T-cell (primary cell): Measurements from ENCODE around the gene WDR59. TPM values are rescaled to one million over a fixed set of nuclear protein-coding genes. Genes with fewer than 3 reads are reported as not detected.

ENCODE experiments used
- ATAC-seq, 4 experiments: fragments of 200-7000 bp in 3 of 4; fragments of 150-1000 bp in 1 of 4; cut with Tn5 transposase; replicated peaks in 1 of 4; 1 replicate in 3 of 4; 2 replicates in 1 of 4; pipeline ENCODE4 v1.10.0; 2021; ENCODE audit warnings: moderate library complexity in 3 of 4, mild to moderate bottlenecking in 2 of 4, moderate number of reproducible peaks in 1 of 4
- CTCF ChIA-PET, 2 donors: fragments of 300-600 bp; sonication (Branson Sonifier 250); formaldehyde crosslinking; loops; one replicate each; lab custom pipeline; 2022; ENCODE audit warnings: antibody characterized with exemption in 2 of 2; lab: Charles Lee
- POLR2A ChIA-PET, 2 donors: fragments of 300-600 bp; sonication (Branson Sonifier 250); formaldehyde crosslinking; loops; one replicate each; lab custom pipeline; 2022; ENCODE audit warnings: antibody characterized with exemption in 2 of 2; lab: Charles Lee
- DNase-seq, 35 experiments: peaks; one replicate each; pipeline versions ENCODE4 v3.0.0 to v3.0.0-alpha.2; 2013 to 2023
- H3K27ac ChIP-seq: one replicate; pipeline ENCODE4 v1.5.1; 2013; ENCODE audit warnings: low read length
- H3K27me3 ChIP-seq, 2 experiments: replicated peaks in 1 of 2; 1 replicate in 1 of 2; 2 replicates in 1 of 2; pipeline versions ENCODE4 v1.6.1 to v1.7.0; 2013; ENCODE audit warnings: low read length in 1 of 2, mixed read lengths in 1 of 2; ENCODE audit not compliant: control insufficient read depth in 2 of 2, insufficient read depth in 2 of 2; ENCODE audit errors: extremely low read depth in 1 of 2
- H3K36me3 ChIP-seq, 2 donors: 1 replicate in 1 of 2; 2 replicates in 1 of 2; pipeline versions ENCODE4 v1.6.1 to v1.7.0; 2013; ENCODE audit warnings: low read length in 1 of 2; ENCODE audit not compliant: control insufficient read depth in 2 of 2, insufficient read depth in 1 of 2; ENCODE audit errors: extremely low read depth in 1 of 2
- H3K4me1 ChIP-seq, 2 experiments: 1 replicate in 1 of 2; 2 replicates in 1 of 2; pipeline versions ENCODE4 v1.6.1 to v1.7.0; 2013; ENCODE audit warnings: low read length in 2 of 2, mixed read lengths in 1 of 2; ENCODE audit not compliant: insufficient read depth in 2 of 2, control insufficient read depth in 1 of 2; ENCODE audit errors: extremely low read depth in 1 of 2
- H3K4me3 ChIP-seq, 2 donors: 1 replicate in 1 of 2; 2 replicates in 1 of 2; pipeline versions ENCODE4 v1.5.1 to v1.7.0; 2013; ENCODE audit warnings: mild to moderate bottlenecking in 2 of 2, low read length in 1 of 2, moderate library complexity in 1 of 2; ENCODE audit not compliant: control insufficient read depth in 1 of 2; ENCODE audit errors: extremely low read depth in 1 of 2
- H3K9me3 ChIP-seq: 2 replicates; pipeline ENCODE4 v1.7.0; 2013
- H3K27ac Mint-ChIP-seq, 2 donors: one replicate each; pipeline ENCODE4 v1.8.0; 2020 to 2021; ENCODE audit warnings: mild to moderate bottlenecking in 2 of 2, mixed read lengths in 2 of 2
- H3K27me3 Mint-ChIP-seq, 2 donors: one replicate each; pipeline ENCODE4 v1.8.0; 2021 to 2022; ENCODE audit warnings: mixed read lengths in 2 of 2
- H3K36me3 Mint-ChIP-seq: one replicate; pipeline ENCODE4 v1.8.0; 2021; ENCODE audit warnings: mixed read lengths
- H3K4me1 Mint-ChIP-seq, 3 donors: one replicate each; pipeline ENCODE4 v1.8.0; 2020 to 2022; ENCODE audit warnings: mixed read lengths in 3 of 3, mild to moderate bottlenecking in 1 of 3
- H3K4me3 Mint-ChIP-seq, 3 donors: one replicate each; pipeline ENCODE4 v1.8.0; 2020 to 2022; ENCODE audit warnings: mild to moderate bottlenecking in 3 of 3, mixed read lengths in 3 of 3, moderate library complexity in 3 of 3
- H3K9me3 Mint-ChIP-seq, 3 donors: one replicate each; pipeline ENCODE4 v1.8.0; 2020 to 2022; ENCODE audit warnings: mixed read lengths in 3 of 3
- WGBS: methylation state at CpG from one replicate; pipeline ENCODE4 v1.1.5; 2013; ENCODE audit warnings: missing lambda C conversion rate; ENCODE audit not compliant: insufficient coverage; 5-methylcytosine and 5-hydroxymethylcytosine counted together
- total RNA-seq, 35 experiments: library from RNA in 6 of 35; stranded (reverse) in 6 of 35; fragments of 120-200 nt in 1 of 35; gene quantifications; one replicate each; pipeline versions ENCODE4 v1.2.1 to v1.2.4 and lab custom pipeline; 2013 to 2026

WDR59 gene
- total RNA-seq, 5 donors from 2014 or later (not counting 1 experiment from before 2014, with no cell fraction given) = 97.7 to 120 (median 108) TPM

GRCh38 chr16:74842413-74842812 lies 142.5 kb downstream of the WDR59 start:
- Mint-ChIP-seq H3K27ac (no peak overlapping the region), H3K27me3 (peaks cover 0 to 4% of the 10 kb centered on the region in 2 donors), H3K9me3 (no peaks in the 10 kb centered on the region), H3K36me3 (no peaks in the 10 kb centered on the region), H3K4me3 (no peak overlapping the region), H3K4me1 (peaks cover 0 to 3% (median 2%) of the 10 kb centered on the region in 3 donors)
- Histone ChIP-seq H3K4me3 (no peak overlapping the region), H3K9me3 (no peaks in the 10 kb centered on the region), H3K27me3 (no peaks in the 10 kb centered on the region), H3K27ac (no peak overlapping the region), H3K36me3 (no peaks in the 10 kb centered on the region), H3K4me1 (no peaks in the 10 kb centered on the region)
- ATAC-seq = no peak
- CTCF ChIA-PET = no interaction called here
- no peak for DNase-seq
- no CpG with 5 or more reads among the region's 6 CpGs for WGBS
- POLR2A ChIA-PET = no interaction called here

DNA sequence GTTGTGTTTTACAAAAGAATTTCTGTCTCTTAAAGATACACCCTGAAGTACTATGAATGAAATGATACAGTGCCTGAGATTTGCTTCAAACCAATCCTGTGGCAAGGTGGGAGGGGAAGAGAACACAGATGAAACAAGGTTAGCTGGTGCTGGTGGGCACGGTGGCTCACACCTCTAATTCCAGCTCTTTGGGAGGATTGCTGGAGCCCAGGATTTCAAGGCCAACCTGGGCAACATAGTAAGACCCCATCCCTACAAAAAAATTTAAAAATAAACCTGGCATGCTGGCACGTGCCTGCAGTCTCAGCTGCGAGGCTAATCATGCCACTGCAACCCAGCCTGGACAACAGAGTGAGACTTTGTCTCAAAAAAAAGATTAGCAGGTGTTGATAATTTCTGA lies 143.0 kb downstream of the WDR59 start:
- Mint-ChIP-seq H3K27ac (no peak overlapping the region), H3K4me3 (no peak overlapping the region), H3K4me1 (peaks cover 0 to 3% (median 2%) of the 10 kb centered on the region in 3 donors), H3K27me3 (peaks cover 0 to 4% of the 10 kb centered on the region in 2 donors), H3K36me3 (no peaks in the 10 kb centered on the region), H3K9me3 (no peaks in the 10 kb centered on the region)
- ATAC-seq = no peak
- no peak for DNase-seq
- Histone ChIP-seq H3K4me1 (no peaks in the 10 kb centered on the region), H3K27ac (no peak overlapping the region), H3K36me3 (no peaks in the 10 kb centered on the region), H3K4me3 (no peak overlapping the region), H3K27me3 (no peaks in the 10 kb centered on the region), H3K9me3 (no peaks in the 10 kb centered on the region)
- WGBS = no CpG with 5 or more reads among the region's 3 CpGs
- ChIA-PET POLR2A (no interaction called here), CTCF (no interaction called here)

- CTCF ChIA-PET = no interaction called here
- Mint-ChIP-seq H3K9me3 (no peaks in the 10 kb centered on the region), H3K4me1 (peaks cover 0 to 3% (median 2%) of the 10 kb centered on the region in 3 donors), H3K36me3 (no peaks in the 10 kb centered on the region), H3K27ac (no peak overlapping the region), H3K4me3 (no peak overlapping the region), H3K27me3 (peaks cover 0 to 4% of the 10 kb centered on the region in 2 donors)
- no peaks in the 10 kb centered on the region for H3K9me3 ChIP-seq
- H3K4me3 ChIP-seq = no peak overlapping the region
- 93% methylated on average over 2 of the region's 2 CpGs for WGBS
- no peaks in the 10 kb centered on the region for H3K4me1 ChIP-seq
- no peak overlapping the region for H3K27ac ChIP-seq
- DNase-seq (no peak), ATAC-seq (no peak)
- peaks cover 0 to under 1% of the 10 kb centered on the region in 2 experiments for H3K27me3 ChIP-seq
- H3K36me3 ChIP-seq = no peaks in the 10 kb centered on the region
- POLR2A ChIA-PET = no interaction called here
Observed at GRCh38 chr16:74841469-74841868, 143.5 kb downstream of the WDR59 start.

GRCh38 chr16:74837056-74837455 lies 147.9 kb downstream of the WDR59 start:
- no peak overlapping the region for H3K4me3 Mint-ChIP-seq
- H3K36me3 ChIP-seq = no peaks in the 10 kb centered on the region
- POLR2A ChIA-PET = no interaction called here
- DNase-seq = no peak
- CTCF ChIA-PET = no interaction called here
- H3K27me3 ChIP-seq = peaks cover 0 to 4% of the 10 kb centered on the region in 2 experiments
- H3K4me3 ChIP-seq = no peak overlapping the region
- no peak overlapping the region for H3K27ac ChIP-seq
- H3K9me3 ChIP-seq = no peaks in the 10 kb centered on the region
- H3K9me3 Mint-ChIP-seq = no peaks in the 10 kb centered on the region
- H3K4me1 Mint-ChIP-seq = no peaks in the 10 kb centered on the region
- no CpG with 5 or more reads among the region's 4 CpGs for WGBS
- peaks cover 3 to 8% of the 10 kb centered on the region in 2 donors for H3K27me3 Mint-ChIP-seq
- ATAC-seq = no peak
- H3K4me1 ChIP-seq = no peaks in the 10 kb centered on the region
- H3K36me3 Mint-ChIP-seq = no peaks in the 10 kb centered on the region
- H3K27ac Mint-ChIP-seq = no peak overlapping the region

DNA sequence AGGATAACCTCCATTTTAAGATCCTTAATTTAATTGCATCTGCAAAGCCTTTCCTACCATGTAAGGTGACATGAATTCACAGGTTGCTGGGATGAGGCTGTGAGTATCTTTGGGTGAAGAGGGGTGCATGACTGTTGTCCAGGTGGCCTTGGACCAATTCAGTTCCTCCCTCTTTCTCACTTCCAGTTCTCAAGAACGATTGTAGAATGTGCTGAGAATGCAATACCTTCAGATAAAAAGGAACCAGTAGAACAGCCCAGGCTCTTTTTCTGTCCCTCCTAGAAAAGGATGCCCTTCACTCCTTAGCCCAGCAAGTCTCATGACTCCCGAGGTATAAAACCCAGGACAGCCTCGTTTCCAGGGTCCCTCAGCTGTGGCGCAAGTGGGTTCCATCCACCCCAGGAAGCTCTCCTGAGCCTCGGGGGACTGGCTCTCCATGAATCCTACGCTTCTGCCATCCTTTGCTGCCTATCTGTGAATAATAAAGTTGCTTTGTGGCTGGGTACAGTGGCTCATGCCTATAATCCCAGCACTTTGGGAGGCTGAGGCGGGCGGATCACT lies 148.7 kb downstream of the WDR59 start:
- H3K27me3 ChIP-seq = peaks cover 0 to 6% of the 10 kb centered on the region in 2 experiments
- Mint-ChIP-seq H3K36me3 (no peaks in the 10 kb centered on the region), H3K27me3 (peaks cover 6 to 12% of the 10 kb centered on the region in 2 donors), H3K27ac (no peak overlapping the region), H3K4me3 (no peak overlapping the region), H3K9me3 (no peaks in the 10 kb centered on the region), H3K4me1 (no peaks in the 10 kb centered on the region)
- DNase-seq = no peak
- CTCF ChIA-PET = no interaction called here
- no peaks in the 10 kb centered on the region for H3K4me1 ChIP-seq
- no peaks in the 10 kb centered on the region for H3K9me3 ChIP-seq
- no peak overlapping the region for H3K4me3 ChIP-seq
- H3K36me3 ChIP-seq = no peaks in the 10 kb centered on the region
- WGBS = 80% methylated on average over 3 of the region's 8 CpGs
- no peak for ATAC-seq
- no peak overlapping the region for H3K27ac ChIP-seq
- POLR2A ChIA-PET = no interaction called here

DNA sequence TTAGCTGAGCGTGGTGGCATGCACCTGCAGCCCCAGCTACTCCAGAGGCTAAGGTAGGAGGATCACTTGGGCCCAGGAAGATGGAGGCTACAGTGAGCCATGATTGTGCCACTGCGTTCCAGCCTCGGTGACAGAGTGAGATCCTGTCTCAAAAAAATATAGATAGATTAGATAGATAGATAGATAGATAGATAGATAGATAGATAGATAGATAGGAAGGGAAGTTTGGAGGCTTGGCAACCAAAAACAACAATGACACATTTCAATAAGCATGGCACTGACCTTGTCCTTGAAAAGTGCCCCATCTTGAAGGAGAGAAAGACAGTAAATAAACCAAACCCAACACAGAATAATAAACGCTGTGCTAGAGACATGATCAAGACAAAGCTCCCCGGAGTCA lies 152.7 kb downstream of the WDR59 start:
- Histone ChIP-seq H3K36me3 (no peaks in the 10 kb centered on the region), H3K9me3 (no peaks in the 10 kb centered on the region), H3K27me3 (peaks cover 0 to 10% of the 10 kb centered on the region in 2 experiments), H3K4me3 (no peak overlapping the region), H3K4me1 (no peaks in the 10 kb centered on the region), H3K27ac (no peak overlapping the region)
- POLR2A ChIA-PET = no interaction called here
- H3K4me1 Mint-ChIP-seq = no peaks in the 10 kb centered on the region
- H3K4me3 Mint-ChIP-seq = no peak overlapping the region
- peaks cover 6 to 8% of the 10 kb centered on the region in 2 donors for H3K27me3 Mint-ChIP-seq
- ATAC-seq (no peak), DNase-seq (no peak)
- peaks cover 3% of the 10 kb centered on the region for H3K36me3 Mint-ChIP-seq
- CTCF ChIA-PET = no interaction called here
- no CpG with 5 or more reads among the region's 5 CpGs for WGBS
- no peak overlapping the region for H3K27ac Mint-ChIP-seq
- H3K9me3 Mint-ChIP-seq = peaks cover 4 to 19% (median 8%) of the 10 kb centered on the region in 3 donors
